T-helper 9 cell (primary cell): Measurements from ENCODE around the gene TEX10.
"Not testable (repeated sequence)": the region's sequence is repeated elsewhere in the genome, so short reads cannot be mapped to it uniquely, and the experiment has no call there.

Source experiments
- DNase-seq: peaks from one replicate; pipeline ENCODE4 v3.0.0-alpha.2; 2020

TEX10 gene

GRCh38 chr9:100346836-100347235 is 5.9 kb downstream of the TEX10 start:
- DNase-seq = no peak

- DNase-seq = no peak
Observed at GRCh38 chr9:100341889-100342288, 10.9 kb downstream of the TEX10 start.

GRCh38 chr9:100340224-100340623 is 12.5 kb downstream of the TEX10 start:
- no peak for DNase-seq

GRCh38 chr9:100338736-100339135 is 14.0 kb downstream of the TEX10 start:
- DNase-seq = not testable (repeated sequence)

- DNase-seq = no peak
Observed at GRCh38 chr9:100324594-100325200, 28.0 kb downstream of the TEX10 start.

GRCh38 chr9:100322954-100323536 is 29.7 kb downstream of the TEX10 start:
- peak; percentile 5 for DNase-seq

GRCh38 chr9:100317706-100318105 is 35.0 kb downstream of the TEX10 start:
- no peak for DNase-seq

GRCh38 chr9:100315561-100315960 is 37.2 kb downstream of the TEX10 start:
- no peak for DNase-seq

GRCh38 chr9:100309992-100310391 is 42.8 kb downstream of the TEX10 start:
- DNase-seq = no peak

- DNase-seq = no peak
Observed at GRCh38 chr9:100308965-100309564, 43.7 kb downstream of the TEX10 start.

- DNase-seq = no peak
Observed at GRCh38 chr9:100307080-100307479, 45.7 kb downstream of the TEX10 start.

GRCh38 chr9:100306283-100306682 is 46.5 kb downstream of the TEX10 start:
- no peak for DNase-seq

- DNase-seq = no peak
Observed at GRCh38 chr9:100303747-100304146, 49.0 kb downstream of the TEX10 start.

GRCh38 chr9:100298378-100298777 is 54.4 kb downstream of the TEX10 start:
- DNase-seq = no peak

- DNase-seq = no peak
Observed at GRCh38 chr9:100296407-100296806, 56.3 kb downstream of the TEX10 start.

- DNase-seq = no peak
Observed at GRCh38 chr9:100295240-100295639, 57.5 kb downstream of the TEX10 start.

- DNase-seq = no peak
Observed at GRCh38 chr9:100294806-100295205, 57.9 kb downstream of the TEX10 start.

GRCh38 chr9:100294341-100294740 is 58.4 kb downstream of the TEX10 start:
- no peak for DNase-seq

GRCh38 chr9:100292414-100292813 is 60.3 kb downstream of the TEX10 start:
- DNase-seq = no peak

- no peak for DNase-seq
Observed at GRCh38 chr9:100290714-100291113, 62.0 kb downstream of the TEX10 start.

GRCh38 chr9:100287186-100287585 is 65.6 kb downstream of the TEX10 start:
- DNase-seq = no peak

- no peak for DNase-seq
Observed at GRCh38 chr9:100286257-100286656, 66.5 kb downstream of the TEX10 start.

- no peak for DNase-seq
Observed at GRCh38 chr9:100285601-100286000, 67.1 kb downstream of the TEX10 start.

GRCh38 chr9:100285080-100285479 is 67.7 kb downstream of the TEX10 start:
- DNase-seq = no peak

GRCh38 chr9:100284247-100284646 is 68.5 kb downstream of the TEX10 start:
- DNase-seq = no peak
